ENCODE data around the gene MUSTN1.

DNA sequence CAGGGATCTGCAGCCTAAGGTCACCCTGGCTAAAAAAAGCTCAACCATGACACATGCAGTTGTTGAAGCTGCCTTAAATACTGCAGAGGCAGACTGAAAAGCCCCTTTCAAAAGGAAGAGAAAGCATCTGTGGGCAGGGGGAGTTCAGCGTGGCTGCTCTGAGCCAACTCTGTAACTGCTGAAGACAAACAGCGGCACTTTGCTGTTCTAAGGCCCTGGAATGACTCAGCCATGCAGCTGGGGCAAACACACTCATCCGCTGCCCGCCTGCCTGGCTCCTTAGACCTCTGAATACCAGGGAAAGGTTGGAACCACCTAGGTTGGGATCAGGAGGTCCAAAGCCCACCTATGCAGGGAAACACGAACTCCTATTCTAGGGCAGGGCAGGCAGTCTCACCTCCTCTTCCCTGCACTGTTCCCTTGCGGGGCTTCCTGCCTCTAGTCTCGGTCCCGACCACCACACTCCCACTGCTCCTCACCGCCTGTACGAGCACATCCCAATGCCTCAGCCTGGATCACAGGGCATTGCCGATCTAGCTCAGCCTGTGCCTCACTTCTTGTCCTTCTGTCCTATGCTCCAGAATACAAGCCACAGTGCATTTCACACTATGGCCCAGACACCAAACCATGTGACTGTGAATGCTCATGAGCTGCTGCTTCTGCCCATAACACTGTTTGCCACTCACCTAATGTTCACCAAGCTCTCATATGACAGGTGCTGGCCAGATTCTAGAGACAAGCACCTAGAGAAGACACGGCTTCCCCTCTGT lies 6.6 kb upstream of the MUSTN1 start:
- TF ChIP-seq, protein P1, sequence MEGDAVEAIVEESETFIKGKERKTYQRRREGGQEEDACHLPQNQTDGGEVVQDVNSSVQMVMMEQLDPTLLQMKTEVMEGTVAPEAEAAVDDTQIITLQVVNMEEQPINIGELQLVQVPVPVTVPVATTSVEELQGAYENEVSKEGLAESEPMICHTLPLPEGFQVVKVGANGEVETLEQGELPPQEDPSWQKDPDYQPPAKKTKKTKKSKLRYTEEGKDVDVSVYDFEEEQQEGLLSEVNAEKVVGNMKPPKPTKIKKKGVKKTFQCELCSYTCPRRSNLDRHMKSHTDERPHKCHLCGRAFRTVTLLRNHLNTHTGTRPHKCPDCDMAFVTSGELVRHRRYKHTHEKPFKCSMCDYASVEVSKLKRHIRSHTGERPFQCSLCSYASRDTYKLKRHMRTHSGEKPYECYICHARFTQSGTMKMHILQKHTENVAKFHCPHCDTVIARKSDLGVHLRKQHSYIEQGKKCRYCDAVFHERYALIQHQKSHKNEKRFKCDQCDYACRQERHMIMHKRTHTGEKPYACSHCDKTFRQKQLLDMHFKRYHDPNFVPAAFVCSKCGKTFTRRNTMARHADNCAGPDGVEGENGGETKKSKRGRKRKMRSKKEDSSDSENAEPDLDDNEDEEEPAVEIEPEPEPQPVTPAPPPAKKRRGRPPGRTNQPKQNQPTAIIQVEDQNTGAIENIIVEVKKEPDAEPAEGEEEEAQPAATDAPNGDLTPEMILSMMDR (IDR thresholded peaks at IDR 0.05; ENCODE audit: low read length): no peak
- TF ChIP-seq EZH2 (IDR thresholded peaks at IDR 0.05; ENCODE audit: borderline replicate concordance, low read length): no peak
